Spinal cord (tissue), 10 donors: Measurements from ENCODE around the gene ENPP4. TPM values are rescaled to one million over a fixed set of nuclear protein-coding genes. Genes with fewer than 3 reads are reported as not detected.
"Not testable (repeated sequence)": the region's sequence is repeated elsewhere in the genome, so short reads cannot be mapped to it uniquely, and the experiment has no call there.

ENCODE experiments used
- DNase-seq, 6 donors: peaks; one replicate each; pipeline versions ENCODE4 v3.0.0 to v3.0.0-alpha.2; 2013 to 2015; ENCODE audit warnings: low spot score in 6 of 6, low read depth in 4 of 6
- H3K27ac ChIP-seq: one replicate; pipeline ENCODE4 v1.5.1; 2013; ENCODE audit warnings: low read depth, low read length, control low read depth
- H3K27me3 ChIP-seq: one replicate; pipeline ENCODE4 v1.6.1; 2013; ENCODE audit warnings: low read length; ENCODE audit not compliant: control insufficient read depth, insufficient read depth
- H3K36me3 ChIP-seq: one replicate; pipeline ENCODE4 v1.6.1; 2013; ENCODE audit warnings: low read length; ENCODE audit not compliant: control insufficient read depth, insufficient read depth
- H3K4me1 ChIP-seq: one replicate; pipeline ENCODE4 v1.6.1; 2013; ENCODE audit warnings: low read length; ENCODE audit not compliant: control insufficient read depth, insufficient read depth
- H3K4me3 ChIP-seq: one replicate; pipeline ENCODE4 v1.5.1; 2013; ENCODE audit warnings: low read depth, low read length, control low read depth
- H3K9me3 ChIP-seq: one replicate; pipeline ENCODE4 v1.6.1; 2013; ENCODE audit warnings: low read length; ENCODE audit not compliant: control insufficient read depth, insufficient read depth
- WGBS: methylation state at CpG from one replicate; pipeline ENCODE4 v1.1.5; 2013; ENCODE audit warnings: missing lambda C conversion rate; ENCODE audit not compliant: insufficient coverage; 5-methylcytosine and 5-hydroxymethylcytosine counted together
- polyA plus RNA-seq, 2 donors: library from polyadenylated mRNA; unstranded; fragments of 120-200 nt; gene quantifications; one replicate each; pipeline ENCODE4 v1.2.1, GENCODE V29; 2013; ENCODE audit not compliant: insufficient read length in 2 of 2
- total RNA-seq, 2 donors: library from RNA; depleted of rRNA in 1 of 2; stranded (reverse); fragments of 120-200 nt in 1 of 2; fragments of >200 nt in 1 of 2; gene quantifications; one replicate each; pipeline versions ENCODE4 v1.2.3 to v1.2.4, GENCODE V29; 2013 to 2014
- donor health status: healthy.

The ENPP4 gene
- total and polyA plus RNA-seq, 4 donors: 9.4 to 34.8 (median 13.4) TPM

GRCh38 chr6:46128476-46128875 lies 1.3 kb upstream of the ENPP4 start:
- Histone ChIP-seq H3K4me3 (no peak overlapping the region), H3K27ac (no peak overlapping the region), H3K36me3 (no peaks in the 10 kb centered on the region), H3K4me1 (peaks cover 4% of the 10 kb centered on the region), H3K27me3 (no peaks in the 10 kb centered on the region), H3K9me3 (no peaks in the 10 kb centered on the region)
- no peak for DNase-seq
- WGBS: no CpG with 5 or more reads among the region's 3 CpGs

- peaks cover 4% of the 10 kb centered on the region for H3K4me1 ChIP-seq
- DNase-seq: no peak
- H3K4me3 ChIP-seq: peak overlapping the region; percentile 86
- no peaks in the 10 kb centered on the region for H3K36me3 ChIP-seq
- H3K27me3 ChIP-seq: no peaks in the 10 kb centered on the region
- 0% methylated on average over 9 of the region's 10 CpGs for WGBS
- H3K9me3 ChIP-seq: no peaks in the 10 kb centered on the region
- no peak overlapping the region for H3K27ac ChIP-seq
These were observed 529 bp upstream of the ENPP4 start for GRCh38 chr6:46129291-46129628.

GRCh38 chr6:46130666-46131065 lies 877 bp downstream of the ENPP4 start:
- H3K36me3 ChIP-seq: no peaks in the 10 kb centered on the region
- DNase-seq: peak in 1 of 6 donors; percentile 6
- H3K4me1 ChIP-seq: peaks cover 4% of the 10 kb centered on the region
- 90% methylated on average over 3 of the region's 4 CpGs for WGBS
- H3K4me3 ChIP-seq: peak overlapping the region; percentile 86
- no peaks in the 10 kb centered on the region for H3K27me3 ChIP-seq
- H3K9me3 ChIP-seq: no peaks in the 10 kb centered on the region
- H3K27ac ChIP-seq: no peak overlapping the region

GRCh38 chr6:46131291-46131690 lies 1.5 kb downstream of the ENPP4 start:
- H3K27me3 ChIP-seq, DNase-seq, H3K36me3 ChIP-seq, H3K4me3 ChIP-seq, H3K4me1 ChIP-seq, H3K9me3 ChIP-seq, H3K27ac ChIP-seq: not testable (repeated sequence)
- WGBS: no CpG with 5 or more reads among the region's 1 CpG

DNA sequence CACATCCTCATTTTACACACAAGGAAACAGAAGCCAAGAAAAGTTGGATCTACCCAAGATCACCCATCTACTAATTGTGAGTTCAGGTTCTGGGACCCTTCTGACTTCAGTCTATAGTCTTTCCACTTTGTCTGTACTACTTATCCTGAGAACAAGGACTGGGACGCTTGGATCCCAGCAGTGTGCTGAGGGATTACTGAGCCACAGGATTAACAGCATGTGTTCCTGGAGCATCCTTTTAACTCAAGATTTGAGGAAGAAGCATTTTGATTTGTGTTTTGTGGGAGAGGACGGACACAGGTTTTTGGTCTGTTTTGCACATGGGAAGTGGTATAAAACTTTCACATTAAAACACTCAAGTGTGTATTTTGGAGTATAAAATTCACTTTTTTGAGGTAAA lies 4.4 kb downstream of the ENPP4 start:
- H3K27me3 ChIP-seq: no peaks in the 10 kb centered on the region
- H3K36me3 ChIP-seq: no peaks in the 10 kb centered on the region

DNA sequence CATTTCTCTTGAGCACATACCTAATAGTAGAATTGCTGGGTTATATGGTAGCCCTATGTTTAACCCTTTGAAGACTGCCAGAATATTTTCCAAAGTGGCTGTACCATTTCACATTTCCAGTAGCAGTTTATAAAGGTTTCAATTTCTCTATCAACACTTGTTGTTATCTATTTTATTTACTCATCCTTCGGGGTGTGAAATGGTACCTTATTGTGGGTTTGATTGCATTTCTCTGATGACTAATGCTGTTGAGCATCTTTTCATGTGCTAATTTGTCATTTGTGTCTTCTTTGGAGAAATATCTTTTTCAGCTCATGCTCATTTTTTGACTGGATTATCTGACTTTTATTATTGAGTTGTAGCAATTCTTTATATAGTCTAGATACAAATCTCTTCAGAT lies 5.4 kb downstream of the ENPP4 start:
- peaks cover 2% of the 10 kb centered on the region for H3K4me1 ChIP-seq
- no CpG with 5 or more reads among the region's 1 CpG for WGBS
- DNase-seq: no peak
- no peaks in the 10 kb centered on the region for H3K36me3 ChIP-seq
- H3K9me3 ChIP-seq: no peaks in the 10 kb centered on the region
- H3K27ac ChIP-seq: no peak overlapping the region
- no peak overlapping the region for H3K4me3 ChIP-seq
- no peaks in the 10 kb centered on the region for H3K27me3 ChIP-seq

More for the DNA sequence above, 4.4 kb downstream of the ENPP4 start:
- no peak overlapping the region for H3K27ac ChIP-seq
- no peaks in the 10 kb centered on the region for H3K9me3 ChIP-seq
- WGBS: 85% methylated on average over 1 of the region's 2 CpGs
- no peak for DNase-seq
- peaks cover 4% of the 10 kb centered on the region for H3K4me1 ChIP-seq
- no peak overlapping the region for H3K4me3 ChIP-seq

- no peak overlapping the region for H3K4me3 ChIP-seq
- peak in 1 of 6 donors; percentile 4 for DNase-seq
- no peaks in the 10 kb centered on the region for H3K36me3 ChIP-seq
- H3K9me3 ChIP-seq: no peaks in the 10 kb centered on the region
- no peak overlapping the region for H3K27ac ChIP-seq
- no peaks in the 10 kb centered on the region for H3K4me1 ChIP-seq
- 73% methylated on average over 2 of the region's 2 CpGs for WGBS
- H3K27me3 ChIP-seq: no peaks in the 10 kb centered on the region
These were observed 7.0 kb downstream of the ENPP4 start for GRCh38 chr6:46136831-46137230.

- Histone ChIP-seq H3K27me3 (no peaks in the 10 kb centered on the region), H3K36me3 (no peaks in the 10 kb centered on the region), H3K27ac (no peak overlapping the region), H3K4me1 (no peaks in the 10 kb centered on the region), H3K4me3 (no peak overlapping the region), H3K9me3 (no peaks in the 10 kb centered on the region)
- no peak for DNase-seq
- WGBS: 86% methylated on average over 1 of the region's 2 CpGs
These were observed 7.6 kb downstream of the ENPP4 start for GRCh38 chr6:46137387-46137786.

DNA sequence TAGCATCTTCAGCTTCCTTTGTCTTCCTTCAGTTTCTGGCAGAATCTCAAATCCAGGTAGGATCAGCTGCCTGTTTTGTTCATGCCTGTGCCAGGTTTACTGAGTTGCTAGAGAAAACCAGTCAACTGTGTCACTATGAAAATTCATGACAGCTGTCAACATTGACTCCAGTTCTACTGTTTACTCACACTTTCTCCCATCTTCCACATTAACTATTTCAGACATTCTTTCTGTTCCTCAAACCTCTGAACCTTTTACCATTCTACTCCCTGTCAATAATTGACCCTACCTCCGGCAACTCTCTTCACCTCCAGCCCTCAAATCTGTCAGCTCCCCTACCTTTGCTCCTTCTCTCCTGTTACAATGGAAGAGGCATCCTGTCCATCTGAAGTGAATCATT lies 8.5 kb downstream of the ENPP4 start:
- H3K36me3 ChIP-seq: no peaks in the 10 kb centered on the region
- H3K9me3 ChIP-seq: no peaks in the 10 kb centered on the region
- H3K4me1 ChIP-seq: no peaks in the 10 kb centered on the region
- H3K27ac ChIP-seq: no peak overlapping the region
- H3K4me3 ChIP-seq: no peak overlapping the region
- 50% methylated on average over 1 of the region's 1 CpG for WGBS
- H3K27me3 ChIP-seq: no peaks in the 10 kb centered on the region
- no peak for DNase-seq

DNA sequence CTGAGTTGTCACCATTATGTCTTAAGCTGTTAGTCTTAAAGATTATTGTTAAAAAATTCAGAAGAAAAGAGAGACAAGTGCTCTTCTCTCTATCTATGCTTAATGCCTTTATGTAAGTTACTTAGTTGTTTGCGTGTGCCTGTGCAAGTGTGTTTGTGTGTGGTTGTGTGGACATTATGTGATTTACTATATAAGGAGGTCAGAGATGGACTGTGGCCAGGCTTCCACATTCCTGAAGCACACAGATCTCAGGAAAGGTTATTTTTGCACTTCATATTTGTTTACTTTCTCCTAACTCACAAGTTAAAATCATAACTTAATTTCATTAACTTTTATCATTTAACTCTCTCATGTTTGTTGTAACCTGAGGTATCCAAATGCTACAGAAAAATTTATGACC lies 14.5 kb downstream of the ENPP4 start:
- H3K9me3 ChIP-seq: no peaks in the 10 kb centered on the region
- no peak overlapping the region for H3K27ac ChIP-seq
- no peaks in the 10 kb centered on the region for H3K36me3 ChIP-seq
- no peak overlapping the region for H3K4me3 ChIP-seq
- no CpG with 5 or more reads among the region's 1 CpG for WGBS
- H3K4me1 ChIP-seq: no peaks in the 10 kb centered on the region
- H3K27me3 ChIP-seq: no peaks in the 10 kb centered on the region
- DNase-seq: no peak
